Stomach (tissue), 4 donors: ENCODE results near the gene DCDC2C.

Experiments used
- CTCF ChIP-seq, 7 experiments: fragments of 450-650 bp in 4 of 7; fragments of 200-600 bp in 3 of 7; sonication (generic) in 3 of 7; IDR thresholded peaks; one replicate each; pipeline ENCODE4 v1.5.1; 2016 to 2019; ENCODE audit warnings: antibody characterized with exemption in 7 of 7, control low read depth in 2 of 7, mild to moderate bottlenecking in 1 of 7
- POLR2AphosphoS5 ChIP-seq, 3 donors: sonication (generic); formaldehyde crosslinking; IDR thresholded peaks; one replicate each; pipeline ENCODE4 v1.6.1; 2016; ENCODE audit warnings: antibody characterized with exemption in 3 of 3

GRCh38 chr2:3718679-3719078 lies 15.3 kb downstream of the DCDC2C start:
- TF ChIP-seq CTCF (IDR thresholded peaks at IDR 0.05) (no peak), POLR2AphosphoS5 (IDR thresholded peaks at IDR 0.05) (no peak)
